ENCODE measurements around the gene RTL10. TPM values are rescaled to one million over a fixed set of nuclear protein-coding genes. Genes with fewer than 3 reads are reported as not detected.
"Not testable (repeated sequence)": the region's sequence is repeated elsewhere in the genome, so short reads cannot be mapped to it uniquely, and the experiment has no call there.

Gene RTL10
- total RNA-seq, 1 experiment from 2014 or later: 26.7 TPM

- Histone ChIP-seq H3K4me3 (ENCODE audit: low read depth in 2 of 2, low read length in 2 of 2) (no peak overlapping the region), H3K9me3 (ENCODE audit: control insufficient read depth, insufficient read depth, low read depth, low read length) (no peaks in the 10 kb centered on the region), H3K4me1 (ENCODE audit: control insufficient read depth, insufficient read depth, low read length) (no peaks in the 10 kb centered on the region), H3K36me3 (ENCODE audit: control insufficient read depth, insufficient read depth, low read length) (no peaks in the 10 kb centered on the region), H3K27ac (ENCODE audit: low read length) (no peak overlapping the region), H3K27me3 (ENCODE audit: control insufficient read depth, insufficient read depth, low read length) (no peaks in the 10 kb centered on the region)
- CTCF ChIA-PET: no interaction called here
- in situ Hi-C loops (cut with HindIII; ENCODE audit: low pct_unique_long_range_greater_than_20kb, low sequenced_read_pairs): no loop called here
- TF ChIP-seq REST (IDR thresholded peaks at IDR 0.05; ENCODE audit: insufficient read depth in 1 of 2, low read depth in 2 of 2, low read length in 1 of 2) (no peak), POLR2AphosphoS5 (IDR thresholded peaks at IDR 0.05; ENCODE audit: low read depth, low read length) (no peak), TCF7L2 (IDR thresholded peaks at IDR 0.05; ENCODE audit: low read depth, low read length) (no peak), CTCF (IDR thresholded peaks at IDR 0.05) (no peak), SIN3A (IDR thresholded peaks at IDR 0.05; ENCODE audit: borderline replicate concordance, insufficient read depth, low read depth, low read length) (no peak)
- POLR2A ChIA-PET: no interaction called here
- no peak for ATAC-seq
- BruUV-seq (replicated peaks): no TSS peak
- intact Hi-C loops (cut with micrococcal nuclease; ENCODE audit: unreplicated experiment): no loop called here
- DNase-seq (ENCODE audit: low read depth, low spot score): no peak
Observed at GRCh38 chr22:19834599-19834998, 20.1 kb downstream of the RTL10 start.

GRCh38 chr22:19833327-19833726 is 21.3 kb downstream of the RTL10 start:
- in situ Hi-C loops (cut with HindIII; ENCODE audit: low pct_unique_long_range_greater_than_20kb, low sequenced_read_pairs); H3K36me3 ChIP-seq (ENCODE audit: control insufficient read depth, insufficient read depth, low read length); H3K4me1 ChIP-seq (ENCODE audit: control insufficient read depth, insufficient read depth, low read length); BruUV-seq (replicated peaks); CTCF ChIA-PET; POLR2A ChIA-PET; DNase-seq (ENCODE audit: low read depth, low spot score); intact Hi-C loops (cut with micrococcal nuclease; ENCODE audit: unreplicated experiment); H3K27me3 ChIP-seq (ENCODE audit: control insufficient read depth, insufficient read depth, low read length); H3K9me3 ChIP-seq (ENCODE audit: control insufficient read depth, insufficient read depth, low read depth, low read length); H3K4me3 ChIP-seq (ENCODE audit: low read depth in 2 of 2, low read length in 2 of 2); ATAC-seq; H3K27ac ChIP-seq (ENCODE audit: low read length): not testable (repeated sequence)

- ChIA-PET POLR2A (no interaction called here), CTCF (interaction anchor here (0.6 kb wide), 1 partner anchor 8 kb away, joined by 4 read pairs; no protein-coding TSS in a partner anchor)
- Histone ChIP-seq H3K36me3 (ENCODE audit: control insufficient read depth, insufficient read depth, low read length) (no peaks in the 10 kb centered on the region), H3K4me1 (ENCODE audit: control insufficient read depth, insufficient read depth, low read length) (no peaks in the 10 kb centered on the region), H3K9me3 (ENCODE audit: control insufficient read depth, insufficient read depth, low read depth, low read length) (no peaks in the 10 kb centered on the region), H3K27me3 (ENCODE audit: control insufficient read depth, insufficient read depth, low read length) (no peaks in the 10 kb centered on the region), H3K27ac (ENCODE audit: low read length) (no peak overlapping the region), H3K4me3 (ENCODE audit: low read depth in 2 of 2, low read length in 2 of 2) (no peak overlapping the region)
- no TSS peak for BruUV-seq (replicated peaks)
- ATAC-seq: no peak
- DNase-seq (ENCODE audit: low read depth, low spot score): no peak
- in situ Hi-C loops (cut with HindIII; ENCODE audit: low pct_unique_long_range_greater_than_20kb, low sequenced_read_pairs): no loop called here
- TF ChIP-seq TCF7L2 (IDR thresholded peaks at IDR 0.05; ENCODE audit: low read depth, low read length) (no peak), POLR2AphosphoS5 (IDR thresholded peaks at IDR 0.05; ENCODE audit: low read depth, low read length) (no peak), CTCF (IDR thresholded peaks at IDR 0.05) (no peak), SIN3A (IDR thresholded peaks at IDR 0.05; ENCODE audit: borderline replicate concordance, insufficient read depth, low read depth, low read length) (no peak), REST (IDR thresholded peaks at IDR 0.05; ENCODE audit: insufficient read depth in 1 of 2, low read depth in 2 of 2, low read length in 1 of 2) (no peak)
- intact Hi-C loops (cut with micrococcal nuclease; ENCODE audit: unreplicated experiment): no loop called here
Observed at GRCh38 chr22:19832476-19833108, 22.1 kb downstream of the RTL10 start.
